NCI-H2107 treated with DMSO at 0.1 percent for 48 hours (cell line): ENCODE results near the gene SEH1L.
"Not testable (repeated sequence)": the region's sequence is repeated elsewhere in the genome, so short reads cannot be mapped to it uniquely, and the experiment has no call there.

Source experiments
- DNase-seq: peaks from one replicate; lab custom pipeline; 2025; ENCODE audit not compliant: unreplicated experiment; lab: John Stamatoyannopoulos, UW

The SEH1L gene

DNA sequence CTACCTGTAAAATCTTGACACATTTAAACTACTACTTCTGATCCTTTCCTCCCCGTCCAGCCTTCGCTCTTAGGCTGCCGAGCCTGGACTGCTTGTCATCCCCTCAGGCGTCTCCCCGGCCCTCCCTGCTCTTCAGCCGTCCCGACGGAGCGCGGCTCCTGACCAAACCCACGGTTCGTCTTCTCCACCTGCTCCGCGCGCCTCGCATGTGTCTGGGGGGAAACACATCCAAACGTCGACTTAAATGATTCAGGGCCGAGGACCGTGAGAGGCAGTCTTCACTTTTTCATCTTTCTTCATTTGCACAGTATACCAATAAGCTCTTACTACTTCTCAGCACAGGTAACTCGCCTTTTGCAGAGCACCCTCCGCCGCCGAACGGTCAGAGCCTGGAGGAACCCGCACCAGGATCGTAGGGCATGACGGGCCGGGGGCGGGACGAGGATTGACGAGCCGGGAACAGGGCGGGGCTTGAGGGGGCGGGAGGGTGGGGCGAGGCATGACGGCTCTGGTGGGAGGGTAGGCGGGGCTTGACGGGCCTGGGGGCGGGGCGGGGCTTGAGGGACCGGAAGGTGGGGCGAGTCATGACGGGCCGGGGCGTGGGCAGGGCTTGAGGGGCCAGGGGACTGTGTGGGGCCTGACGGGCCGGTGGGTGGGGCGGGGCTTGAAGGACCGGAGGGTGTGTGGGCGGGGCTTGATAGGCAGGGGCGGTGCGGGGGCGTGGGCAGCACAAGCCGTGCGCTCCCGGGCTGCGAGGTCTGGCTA, at the start of gene SEH1L:
SEH1L (plus strand) TSS at position 727 of the 765 bp plus-strand sequence. CDS start 111 bp downstream, outside the sequence.
- DNase-seq, result peak; percentile 69

GRCh38 chr18:12901208-12901607, 46.6 kb upstream of the SEH1L start:
- DNase-seq, result not testable (repeated sequence)

DNA sequence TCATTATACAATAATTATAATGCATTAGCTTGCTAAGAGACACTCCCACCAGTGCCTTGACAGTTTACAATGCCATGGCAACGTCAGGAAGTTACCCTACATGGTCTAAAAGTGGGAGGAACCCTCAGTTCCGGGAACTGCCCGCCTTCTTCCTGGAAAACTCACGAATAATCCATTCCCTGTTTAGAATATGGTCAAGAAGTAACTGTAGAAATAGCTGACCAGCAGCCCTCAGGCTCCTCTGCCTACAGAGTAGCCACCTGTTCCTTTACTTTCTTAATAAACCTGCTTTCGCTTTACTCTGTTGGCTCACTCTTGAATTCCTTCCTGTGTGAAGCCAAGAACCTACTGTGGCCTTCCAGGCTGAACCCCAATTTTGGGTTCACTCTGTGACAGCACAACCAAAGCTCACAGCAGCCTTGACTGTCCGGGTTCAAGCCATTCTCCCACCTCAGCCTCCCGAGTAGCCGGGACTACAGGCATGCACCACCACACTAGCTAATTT, 43.7 kb upstream of the SEH1L start:
- DNase-seq, result no peak

DNA sequence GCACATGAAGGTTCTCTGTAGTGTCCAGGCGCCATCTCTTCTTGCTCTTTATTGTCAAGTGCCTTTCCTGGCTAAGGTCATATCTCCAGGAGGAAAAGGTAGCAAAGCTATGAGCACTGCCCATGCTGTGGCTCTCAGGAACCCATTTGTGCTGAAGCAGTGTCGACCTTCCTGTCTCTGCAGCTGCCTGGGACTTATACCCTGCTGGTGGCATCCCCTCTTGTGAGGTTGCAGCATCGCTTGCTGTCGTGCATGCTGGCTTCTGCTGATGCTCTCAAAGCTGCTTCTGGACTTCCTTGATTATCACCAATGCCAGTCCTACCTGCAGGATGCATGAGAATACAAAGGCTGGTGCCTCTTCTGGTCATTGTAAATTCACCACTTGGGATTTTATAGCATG, 41.7 kb upstream of the SEH1L start:
- DNase-seq, result no peak

DNA sequence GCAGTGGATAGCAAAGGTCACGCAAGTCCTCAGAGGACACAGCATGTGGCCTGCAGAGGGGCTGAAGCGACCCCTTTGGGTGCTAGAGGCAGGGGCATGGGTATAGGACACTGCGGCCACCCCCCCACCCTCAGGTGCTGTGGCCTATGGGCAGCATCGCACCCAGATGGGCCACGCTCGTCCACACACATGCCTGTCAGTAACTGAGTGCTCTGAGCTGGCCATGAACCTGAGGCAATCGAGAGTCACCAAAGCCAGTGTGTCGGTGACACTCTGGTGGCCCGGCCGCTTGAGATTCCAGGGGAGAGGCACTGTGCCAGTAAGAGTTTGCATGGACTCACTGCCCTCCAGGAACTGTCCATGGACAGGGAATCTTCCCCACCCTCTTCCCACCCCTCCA, 41.0 kb upstream of the SEH1L start:
- no peak for DNase-seq

DNA sequence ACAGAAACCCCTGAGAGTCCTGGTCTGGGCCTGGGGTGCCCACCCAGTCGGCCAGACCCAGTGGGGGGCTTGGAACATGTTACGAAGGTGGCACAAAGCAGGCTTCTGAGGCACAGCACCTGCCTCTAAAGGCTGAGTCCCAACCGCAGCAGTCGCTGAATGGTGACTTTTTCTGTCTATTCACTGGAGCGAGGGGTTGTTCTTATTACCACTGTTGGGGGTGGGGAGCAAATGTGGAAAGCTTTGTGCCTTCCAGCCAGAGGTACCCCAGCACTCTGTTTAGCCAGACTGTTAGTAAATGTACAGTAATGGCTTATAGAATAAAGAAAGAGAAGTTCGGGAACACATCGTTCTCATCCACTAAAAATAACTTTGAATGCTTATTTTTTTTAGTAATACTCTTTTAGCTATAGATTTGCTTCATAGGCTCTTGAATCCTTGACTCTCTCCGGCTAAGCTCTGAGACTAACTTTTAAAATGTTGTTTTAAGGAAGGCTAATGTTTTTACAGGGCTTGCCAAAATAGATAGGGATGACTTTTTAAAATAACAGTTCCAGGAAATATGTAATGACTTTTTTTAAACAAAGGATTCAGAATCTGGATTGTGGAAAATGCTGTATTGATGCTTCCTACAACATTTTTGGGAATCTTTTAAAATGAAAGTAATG, 40.4 kb upstream of the SEH1L start:
- DNase-seq, result no peak

DNA sequence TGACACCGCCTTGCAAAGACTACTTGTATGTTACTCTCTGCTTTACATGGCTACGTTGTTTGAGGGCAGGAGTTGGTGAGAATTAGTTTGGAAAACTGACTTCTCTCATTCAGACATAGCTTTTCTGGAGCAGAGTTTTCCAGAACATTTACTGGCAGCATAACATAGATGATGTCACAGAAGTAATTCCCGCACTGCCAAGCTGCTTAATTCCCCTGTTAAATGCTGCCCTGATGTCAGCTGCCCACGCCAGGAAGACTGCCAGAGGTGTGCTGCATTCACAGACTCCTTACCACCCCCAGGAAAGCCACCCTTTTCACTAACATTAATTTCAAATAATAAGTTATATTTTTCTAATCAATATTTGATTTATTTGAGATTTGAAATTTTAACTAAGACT, 39.1 kb upstream of the SEH1L start:
- no peak for DNase-seq

DNA sequence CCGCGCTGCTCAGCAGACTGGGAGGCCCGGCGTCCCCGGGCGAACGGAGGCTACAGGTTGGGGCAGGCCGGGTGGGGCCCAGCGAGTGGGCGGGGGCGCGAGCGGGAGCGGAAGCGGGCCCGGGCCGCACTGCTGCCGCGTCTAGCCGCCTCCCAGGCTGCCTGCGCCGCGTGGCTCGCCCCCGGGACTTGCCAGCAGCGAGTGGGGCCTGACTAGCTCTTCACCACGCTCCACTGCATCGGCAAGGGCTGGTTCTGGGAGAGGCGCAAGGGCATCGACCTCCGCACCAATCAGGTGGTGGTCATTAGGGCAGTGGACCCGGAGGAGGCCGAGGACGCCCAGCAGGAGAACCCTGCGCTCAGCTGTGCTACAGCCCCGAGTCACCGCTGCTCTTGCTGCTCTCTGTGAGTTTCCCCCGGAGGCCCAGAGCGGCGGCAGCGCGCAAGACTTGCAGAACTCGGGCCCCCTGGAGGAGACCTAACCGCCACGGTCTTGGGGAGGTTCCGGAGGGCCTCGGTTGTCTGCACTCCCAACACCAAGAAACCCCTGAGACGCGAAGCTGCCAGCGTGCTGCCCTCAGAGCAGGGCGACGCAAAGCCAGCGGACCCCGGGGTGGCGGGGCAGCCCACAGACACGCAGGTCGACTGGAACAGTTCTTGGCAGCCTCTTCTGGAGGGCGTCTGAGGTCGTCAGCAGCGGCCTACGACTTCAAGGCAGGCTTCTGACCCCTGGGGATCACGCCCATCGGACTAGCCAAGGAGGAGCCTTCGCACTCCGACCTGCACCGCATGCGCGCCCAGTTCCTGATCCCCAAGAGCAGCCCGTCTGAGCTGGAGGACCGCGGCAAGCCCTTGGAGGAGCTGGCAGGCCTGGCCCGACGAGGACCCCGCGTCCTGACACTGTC, 36.5 kb upstream of the SEH1L start:
- no peak for DNase-seq

DNA sequence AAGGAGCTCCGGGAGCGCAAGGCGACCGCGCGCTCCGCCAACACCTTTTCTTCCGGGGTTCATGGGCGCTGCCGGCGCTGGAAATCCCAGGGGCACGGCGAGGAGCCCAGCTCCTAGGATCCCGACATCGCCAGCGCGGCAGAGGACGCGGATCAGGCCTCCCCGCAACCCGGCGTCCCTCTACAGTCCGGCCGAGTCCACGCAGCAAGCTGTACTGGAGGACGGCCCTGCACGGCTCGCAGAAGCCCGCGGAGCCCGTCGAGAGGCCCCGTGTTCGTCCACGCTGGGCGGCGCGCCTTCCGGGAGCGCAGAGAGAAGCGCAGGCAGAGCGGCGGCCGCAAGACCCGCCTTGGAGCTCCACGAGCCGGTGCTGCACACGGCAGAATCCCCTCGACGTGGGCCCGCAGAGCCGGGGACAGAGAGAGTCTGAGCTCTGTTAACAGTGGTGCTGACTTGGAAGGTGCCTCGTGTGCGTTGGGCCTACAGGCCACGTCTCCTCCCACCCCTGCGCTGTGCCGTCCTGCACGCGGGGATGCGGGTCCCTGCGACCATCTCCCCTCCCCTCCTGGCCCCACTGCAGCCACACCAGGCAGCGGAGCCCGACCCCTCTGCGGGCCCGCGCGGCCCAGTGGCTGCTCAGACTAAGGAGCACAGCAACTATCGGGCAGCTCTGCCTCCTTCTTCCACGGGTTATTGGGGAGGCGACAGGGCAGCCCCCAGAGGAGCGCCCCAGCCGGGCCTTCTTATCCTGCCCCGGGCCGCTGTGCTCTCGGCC, 35.7 kb upstream of the SEH1L start:
- DNase-seq, result no peak

- no peak for DNase-seq
Observed at GRCh38 chr18:12921178-12921577, 26.6 kb upstream of the SEH1L start.

DNA sequence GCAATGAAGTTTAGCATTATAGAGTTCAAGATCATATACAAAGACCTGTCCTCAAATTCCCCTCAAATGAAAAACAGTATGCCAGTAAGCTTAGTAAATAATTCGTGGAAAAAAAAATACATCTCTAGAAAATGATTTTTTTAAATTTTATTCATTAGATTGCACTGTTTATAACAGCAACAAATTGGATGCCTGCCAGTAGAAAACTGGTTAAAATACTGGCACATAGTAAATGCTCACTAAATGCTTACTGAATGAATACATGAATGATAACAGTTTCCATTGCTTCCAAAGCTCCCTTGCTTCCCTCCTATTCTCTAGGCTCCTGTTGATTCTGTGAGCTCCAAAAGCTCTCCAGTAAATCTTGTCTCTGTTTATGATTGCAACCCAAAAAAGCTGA, 25.5 kb upstream of the SEH1L start:
- no peak for DNase-seq

- DNase-seq, result no peak
Observed at GRCh38 chr18:12924616-12925015, 23.2 kb upstream of the SEH1L start.

DNA sequence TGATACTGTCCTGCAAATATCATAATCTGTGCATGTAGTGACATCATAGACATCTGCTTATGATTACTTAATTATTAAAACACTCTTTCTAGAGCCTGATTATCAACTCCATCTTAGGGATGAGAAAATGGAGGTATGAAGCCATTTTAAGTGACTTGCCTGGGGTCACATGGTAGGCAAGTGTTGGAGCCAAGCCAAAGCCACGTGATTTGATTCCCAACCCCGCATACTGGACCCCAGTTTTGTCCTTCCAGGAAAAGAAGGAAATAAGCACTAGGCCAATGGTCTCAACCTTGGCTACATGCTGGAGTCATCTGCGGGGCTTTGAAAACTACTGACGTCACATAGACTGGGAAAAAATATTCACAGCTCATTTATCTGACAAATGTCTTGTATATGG, 19.6 kb upstream of the SEH1L start:
- no peak for DNase-seq

DNA sequence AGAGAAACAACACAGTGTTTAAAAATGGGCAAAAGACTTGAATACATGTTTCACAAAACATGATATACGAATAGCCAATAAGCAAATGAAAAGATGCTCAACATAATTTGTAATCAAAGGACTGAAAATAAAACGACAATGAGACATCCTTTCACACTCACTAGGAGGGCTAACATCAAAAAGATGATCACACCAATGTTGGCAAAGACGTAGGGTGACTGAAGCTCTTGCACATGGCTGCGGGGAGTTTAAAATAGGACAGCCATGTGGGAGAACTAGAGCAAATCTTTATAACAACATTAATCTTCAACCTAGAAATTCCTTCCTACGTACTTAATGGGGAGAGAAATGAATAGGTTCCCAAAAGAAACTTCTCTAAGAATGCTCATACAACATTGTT, 19.2 kb upstream of the SEH1L start:
- DNase-seq, result no peak

DNA sequence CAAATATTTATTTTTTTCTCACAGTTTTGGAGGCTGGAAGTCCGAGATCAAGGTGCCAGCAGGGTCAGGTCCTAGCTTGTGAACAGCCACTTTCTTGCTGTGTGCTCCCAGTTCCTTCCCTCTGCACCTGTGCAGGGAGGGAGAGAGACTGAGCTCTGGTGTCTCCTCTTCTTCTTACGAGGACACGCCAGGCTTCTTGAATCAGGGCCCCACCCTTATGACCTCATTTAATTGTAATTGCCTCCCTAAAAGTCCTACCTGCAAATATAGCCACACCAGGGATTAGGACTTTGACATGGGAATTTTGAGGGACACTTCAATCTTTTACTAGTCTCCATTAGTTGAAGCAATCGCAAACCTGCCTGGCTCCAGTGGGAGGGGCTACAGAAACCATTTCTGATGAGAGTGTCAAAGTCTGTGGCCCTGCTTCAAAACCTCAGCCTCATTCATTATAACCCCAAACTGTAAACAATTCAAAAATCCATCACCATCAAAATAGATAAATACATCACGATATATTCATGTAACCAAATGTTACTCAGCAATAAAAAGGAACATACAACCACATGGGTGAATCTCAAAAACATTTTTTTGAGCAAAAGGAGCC, 18.2 kb upstream of the SEH1L start:
- DNase-seq, result no peak

GRCh38 chr18:12930376-12930775, 17.4 kb upstream of the SEH1L start:
- no peak for DNase-seq

DNA sequence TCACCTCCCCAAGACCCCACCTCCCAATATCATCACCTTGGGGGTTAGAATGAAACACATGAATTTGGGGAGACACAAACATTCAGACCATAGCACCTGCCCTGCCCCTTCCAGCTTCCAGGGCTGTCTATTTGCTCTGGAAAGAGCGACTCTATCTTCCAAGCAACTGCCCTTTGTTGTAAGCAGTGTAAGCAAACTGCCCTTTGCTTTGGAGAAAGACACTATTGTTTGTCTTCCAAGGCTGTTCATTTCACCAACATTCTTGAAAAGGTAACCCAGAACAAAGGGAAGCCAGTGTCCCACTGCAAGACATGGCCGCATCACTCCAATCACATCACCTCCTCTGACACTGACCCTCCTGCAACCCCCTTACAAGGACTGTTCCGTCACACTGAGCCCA, 16.9 kb upstream of the SEH1L start:
- no peak for DNase-seq

- DNase-seq, result no peak
Observed at GRCh38 chr18:12933327-12933726, 14.5 kb upstream of the SEH1L start.

- DNase-seq, result peak; percentile 33
Observed at GRCh38 chr18:12934454-12935071, 13.2 kb upstream of the SEH1L start.

DNA sequence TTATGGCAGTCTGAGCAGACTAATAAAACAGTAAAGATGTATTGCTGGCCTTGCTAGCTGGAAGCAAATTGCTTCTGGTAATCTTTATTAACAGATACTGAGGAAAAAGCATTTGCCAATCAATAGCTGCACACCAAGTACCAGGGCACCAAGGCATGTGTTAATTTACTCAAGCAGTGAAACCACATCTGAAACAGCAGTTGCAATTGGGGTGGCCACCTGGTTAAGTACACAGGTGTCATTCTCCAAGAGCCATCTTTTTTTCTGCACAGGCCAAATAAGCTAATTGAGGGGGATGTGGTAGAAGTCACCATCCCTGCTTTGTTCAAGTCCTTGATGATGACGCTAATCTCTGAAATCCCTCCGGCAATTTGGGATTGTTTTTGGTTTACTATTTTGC, 8.6 kb upstream of the SEH1L start:
- no peak for DNase-seq
